AG09319 (cell line): Measurements from ENCODE around the gene RPS23.

ENCODE experiments used
- DNase-seq: peaks from one replicate; pipeline ENCODE4 v3.0.0-alpha.2; 2010; ENCODE audit warnings: low read depth; ENCODE audit errors: extremely low read depth
- CTCF ChIP-seq: IDR thresholded peaks from 2 replicates; pipeline ENCODE4 v1.5.1; 2011; ENCODE audit warnings: low read depth, mild to moderate bottlenecking, inconsistent platforms, low read length, moderate library complexity

The RPS23 gene

DNA sequence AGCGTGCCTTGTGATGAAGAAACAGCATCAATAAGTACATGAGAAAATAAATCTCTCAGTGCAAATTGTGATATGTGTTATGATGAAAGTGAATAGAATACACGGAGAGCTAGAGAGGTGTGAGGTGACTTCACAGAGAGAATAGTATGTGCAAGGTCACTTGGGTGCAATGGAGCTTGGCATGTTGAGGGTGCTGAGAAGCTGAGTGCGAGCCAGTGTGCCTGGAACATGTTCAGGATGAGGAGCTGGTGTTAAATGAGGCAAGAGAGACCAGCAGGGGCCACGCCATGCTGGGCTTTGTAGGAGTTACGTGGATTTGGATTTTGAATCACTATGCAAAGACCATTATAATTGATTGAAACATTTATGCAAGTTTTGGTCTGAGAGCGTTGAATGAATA, 12.8 kb upstream of the RPS23 start:
- no peak for DNase-seq

DNA sequence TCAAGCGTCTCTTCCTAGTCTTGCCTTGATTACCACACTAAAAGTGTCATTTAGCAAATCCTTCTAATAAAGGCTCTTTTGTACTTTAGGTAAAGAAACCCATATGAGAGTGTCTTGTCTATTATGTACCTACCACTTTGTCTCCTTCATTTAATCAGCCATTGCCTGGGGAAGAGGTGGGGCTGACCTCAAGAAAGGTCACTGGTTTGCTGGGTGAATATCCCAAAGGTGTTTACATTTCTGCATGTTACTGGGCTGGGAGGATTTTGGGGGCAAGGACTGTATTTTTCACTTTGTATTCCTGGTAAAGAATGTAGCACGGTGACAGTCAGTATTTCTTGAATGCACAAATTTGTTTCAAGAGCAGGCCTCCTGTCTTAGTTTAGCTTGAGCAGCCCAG, 11.9 kb upstream of the RPS23 start:
- no peak for DNase-seq
- no peak for TF ChIP-seq CTCF

More for the DNA sequence above, 12.8 kb upstream of the RPS23 start:
- no peak for TF ChIP-seq CTCF

- no peak for DNase-seq
- no peak for TF ChIP-seq CTCF
Observed at GRCh38 chr5:82287625-82288024, 9.5 kb upstream of the RPS23 start.

GRCh38 chr5:82285206-82285605, 7.1 kb upstream of the RPS23 start:
- DNase-seq, result no peak
- no peak for TF ChIP-seq CTCF

DNA sequence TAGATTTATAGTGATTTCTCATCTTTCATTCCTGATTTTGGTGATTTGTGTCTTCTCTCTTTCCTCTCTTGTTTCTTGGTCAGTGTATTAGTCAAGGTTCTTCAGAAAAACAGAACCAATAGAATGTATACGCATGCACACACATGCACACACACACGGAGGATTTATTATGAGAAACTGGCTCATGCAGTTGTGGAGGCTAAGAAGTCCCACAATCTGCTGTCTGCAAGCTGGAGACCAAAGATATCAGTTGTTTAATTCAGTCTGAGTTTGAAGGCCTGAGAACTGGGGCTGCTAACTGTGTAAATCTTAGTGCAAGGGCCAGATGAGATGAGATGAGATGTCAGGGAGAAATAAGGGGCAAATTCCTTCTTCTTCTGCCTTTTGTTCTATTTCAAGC, 5.7 kb upstream of the RPS23 start:
- TF ChIP-seq CTCF, result no peak
- no peak for DNase-seq

DNA sequence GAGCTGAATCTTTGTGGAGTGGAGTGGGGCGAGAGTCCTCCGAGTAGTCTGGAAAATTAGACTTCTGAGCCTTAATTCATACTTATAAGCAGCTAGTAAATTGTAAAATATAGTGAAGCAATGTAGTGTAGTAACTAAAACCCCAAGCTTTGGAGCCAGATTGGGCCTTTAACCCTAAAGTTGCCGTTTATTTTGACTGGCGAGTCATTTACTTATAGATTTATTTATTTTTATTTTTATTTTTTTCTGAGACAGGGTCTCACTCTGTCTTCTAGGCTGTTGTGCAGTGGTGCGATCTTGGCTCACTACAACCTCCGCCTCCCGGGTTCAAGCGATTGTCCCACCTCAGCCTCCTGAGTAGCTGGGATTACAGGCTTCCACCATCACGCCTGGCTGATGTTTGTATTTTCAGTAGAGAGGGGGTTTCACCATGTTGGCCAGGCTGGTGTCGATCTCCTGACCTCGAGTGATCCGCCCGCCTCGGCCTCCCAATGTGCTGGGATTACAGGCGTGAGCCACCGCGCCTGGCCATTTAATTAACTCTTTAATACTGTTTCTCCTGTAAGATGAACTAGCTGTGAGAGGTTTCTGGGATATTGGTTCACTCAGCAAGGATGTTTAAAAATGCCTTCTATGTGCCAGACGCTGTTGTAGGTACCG, 687 bp upstream of the RPS23 start:
- no peak for DNase-seq

DNA sequence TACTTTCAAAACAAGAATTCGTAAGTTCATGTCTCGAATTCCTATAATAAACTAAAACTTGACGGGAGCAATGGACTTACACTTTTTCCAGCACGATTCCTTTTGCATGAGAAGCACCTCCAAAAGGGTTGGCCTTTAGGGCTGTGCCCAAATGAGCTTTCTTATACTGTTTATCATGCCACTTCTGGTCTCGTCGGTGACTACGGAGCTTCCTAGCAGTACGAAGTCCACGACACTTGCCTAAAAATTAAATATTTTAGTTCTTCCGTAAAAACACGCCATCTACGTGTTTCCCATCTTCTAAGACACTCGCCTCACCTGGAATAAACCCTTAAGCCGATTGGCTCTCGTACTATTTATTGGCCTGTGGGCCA, 554 bp downstream of the RPS23 start:
- no peak for DNase-seq
- TF ChIP-seq CTCF, result no peak

More for the DNA sequence above, 687 bp upstream of the RPS23 start:
- TF ChIP-seq CTCF, result no peak
